Left lung (tissue), 10 donors: Measurements from ENCODE around the gene SLC33A1. TPM values are rescaled to one million over a fixed set of nuclear protein-coding genes. Genes with fewer than 3 reads are reported as not detected.
"Not testable (repeated sequence)": the region's sequence is repeated elsewhere in the genome, so short reads cannot be mapped to it uniquely, and the experiment has no call there.

Source experiments
- ATAC-seq: fragments of 200-7000 bp; cut with Tn5 transposase; one replicate; pipeline ENCODE4 v1.9.1; 2020; ENCODE audit warnings: moderate library complexity
- DNase-seq, 4 donors: peaks; one replicate each; pipeline ENCODE4 v3.0.0-alpha.2; 2013 to 2020
- H3K27ac ChIP-seq, 2 donors: fragments of 200-600 bp; sonication (generic) in 1 of 2; one replicate each; pipeline versions ENCODE4 v1.5.0 to v1.8.0; 2020 to 2021
- H3K27me3 ChIP-seq, 2 donors: fragments of 200-600 bp; sonication (generic) in 1 of 2; one replicate each; pipeline versions ENCODE4 v1.5.0 to v1.8.0; 2020 to 2021
- H3K36me3 ChIP-seq, 2 donors: fragments of 200-600 bp; sonication (generic) in 1 of 2; one replicate each; pipeline versions ENCODE4 v1.5.0 to v1.8.0; 2020 to 2021
- H3K4me1 ChIP-seq, 2 donors: fragments of 200-600 bp; one replicate each; pipeline ENCODE4 v1.8.0; 2021
- H3K4me3 ChIP-seq, 2 donors: fragments of 200-600 bp; sonication (generic) in 1 of 2; one replicate each; pipeline versions ENCODE4 v1.5.0 to v1.8.0; 2020 to 2021; ENCODE audit warnings: mild to moderate bottlenecking in 1 of 2
- H3K9me3 ChIP-seq, 2 donors: fragments of 200-600 bp; sonication (generic) in 1 of 2; one replicate each; pipeline versions ENCODE4 v1.5.0 to v1.8.0; 2020 to 2021
- intact Hi-C, 2 donors: fragments of 100-400 bp; cut with DNase I; formaldehyde crosslinking; loops; one replicate each; pipeline versions ENCODE4 v1.11.2 to v1.14.2; 2022
- polyA plus RNA-seq, 6 donors: library from polyadenylated mRNA; unstranded; fragments of 120-200 nt; gene quantifications; one replicate each; pipeline ENCODE4 v1.2.1, GENCODE V29; 2013; ENCODE audit not compliant: insufficient read length in 6 of 6
- total RNA-seq, 2 donors: library from RNA; stranded (reverse); fragmentation: NEBNext Ultra II Directional; extraction: Animal tissue kit (Norgen Biotek cat#: 25700); gene quantifications; one replicate each; pipeline ENCODE4 v1.2.1, GENCODE V29; 2021
- TF ChIP-seq, protein P1 (sequence below), 2 donors: fragments of 200-600 bp; sonication (generic) in 1 of 2; IDR thresholded peaks; one replicate each; pipeline versions ENCODE4 v1.5.0 to v1.8.0; 2021; ENCODE audit warnings: antibody characterized with exemption in 2 of 2
- donor health status: DM: no; HTN: yes; CAD: no.
- donor health status: DM: no; HTN: no; CAD: no.

Gene SLC33A1
- total and polyA plus RNA-seq, 8 donors = 29.0 to 48.9 (median 36.1) TPM

DNA sequence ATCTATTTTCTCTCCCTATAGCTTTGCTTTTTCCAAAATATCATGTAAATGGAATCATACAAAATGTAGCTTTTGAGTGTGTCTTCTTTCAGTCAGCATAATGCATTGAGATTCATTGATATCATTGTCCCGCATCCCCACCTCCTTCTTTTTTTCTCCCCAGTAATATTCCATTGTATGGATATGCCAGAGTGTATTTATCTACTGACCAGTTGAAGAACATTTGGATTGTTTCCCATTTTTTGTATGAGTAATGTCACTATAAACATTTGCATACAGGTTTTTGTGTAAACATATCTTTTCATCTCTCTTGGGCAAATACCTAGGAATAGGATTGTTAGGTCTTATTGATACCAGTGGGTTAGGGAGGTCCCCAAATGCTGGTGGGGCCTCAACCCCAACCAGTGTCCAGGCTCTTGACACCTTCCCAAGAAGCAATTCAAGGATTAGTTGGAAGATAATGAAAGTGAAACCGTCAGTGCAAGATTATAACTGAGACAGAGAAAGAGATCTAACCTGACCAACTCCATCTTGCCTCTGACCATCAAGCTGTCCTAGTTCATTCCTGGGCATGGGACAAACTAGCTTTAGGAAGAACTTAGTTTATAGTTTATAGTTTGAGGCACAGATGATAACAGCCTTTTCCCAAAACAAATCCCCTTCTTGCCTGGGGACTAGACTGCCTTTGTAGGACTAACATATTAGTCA is 7.4 kb upstream of the SLC33A1 start:
- H3K4me1 ChIP-seq = no peaks in the 10 kb centered on the region
- H3K4me3 ChIP-seq = no peak overlapping the region
- DNase-seq = no peak
- no peaks in the 10 kb centered on the region for H3K9me3 ChIP-seq
- TF ChIP-seq, protein P1, sequence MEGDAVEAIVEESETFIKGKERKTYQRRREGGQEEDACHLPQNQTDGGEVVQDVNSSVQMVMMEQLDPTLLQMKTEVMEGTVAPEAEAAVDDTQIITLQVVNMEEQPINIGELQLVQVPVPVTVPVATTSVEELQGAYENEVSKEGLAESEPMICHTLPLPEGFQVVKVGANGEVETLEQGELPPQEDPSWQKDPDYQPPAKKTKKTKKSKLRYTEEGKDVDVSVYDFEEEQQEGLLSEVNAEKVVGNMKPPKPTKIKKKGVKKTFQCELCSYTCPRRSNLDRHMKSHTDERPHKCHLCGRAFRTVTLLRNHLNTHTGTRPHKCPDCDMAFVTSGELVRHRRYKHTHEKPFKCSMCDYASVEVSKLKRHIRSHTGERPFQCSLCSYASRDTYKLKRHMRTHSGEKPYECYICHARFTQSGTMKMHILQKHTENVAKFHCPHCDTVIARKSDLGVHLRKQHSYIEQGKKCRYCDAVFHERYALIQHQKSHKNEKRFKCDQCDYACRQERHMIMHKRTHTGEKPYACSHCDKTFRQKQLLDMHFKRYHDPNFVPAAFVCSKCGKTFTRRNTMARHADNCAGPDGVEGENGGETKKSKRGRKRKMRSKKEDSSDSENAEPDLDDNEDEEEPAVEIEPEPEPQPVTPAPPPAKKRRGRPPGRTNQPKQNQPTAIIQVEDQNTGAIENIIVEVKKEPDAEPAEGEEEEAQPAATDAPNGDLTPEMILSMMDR (IDR thresholded peaks at IDR 0.05) = no peak
- intact Hi-C loops = no loop called here
- H3K27me3 ChIP-seq = no peaks in the 10 kb centered on the region
- H3K27ac ChIP-seq = no peak overlapping the region
- no peaks in the 10 kb centered on the region for H3K36me3 ChIP-seq
- no peak for ATAC-seq

DNA sequence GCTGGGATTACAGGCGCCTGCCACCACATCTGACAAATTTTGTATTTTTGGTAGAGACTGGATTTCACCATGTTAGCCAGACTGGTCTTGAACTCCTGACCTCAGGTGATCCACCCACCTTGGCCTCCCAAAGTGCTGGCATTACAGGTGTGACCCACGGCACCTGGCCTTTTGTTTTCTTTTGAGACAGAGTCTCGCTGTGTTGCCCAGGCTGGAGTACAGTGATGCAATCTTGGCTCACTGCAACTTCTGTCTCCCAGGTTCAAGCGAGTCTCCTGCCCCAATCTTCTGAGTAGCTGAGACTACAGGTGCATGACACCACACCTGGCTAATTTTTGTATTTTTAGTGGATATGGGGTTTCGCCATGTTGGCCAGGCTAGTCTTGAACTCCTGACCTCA is 6.2 kb upstream of the SLC33A1 start:
- H3K9me3 ChIP-seq, H3K27me3 ChIP-seq, ATAC-seq, H3K36me3 ChIP-seq, DNase-seq, intact Hi-C loops, H3K4me1 ChIP-seq, H3K27ac ChIP-seq, H3K4me3 ChIP-seq: not testable (repeated sequence)

DNA sequence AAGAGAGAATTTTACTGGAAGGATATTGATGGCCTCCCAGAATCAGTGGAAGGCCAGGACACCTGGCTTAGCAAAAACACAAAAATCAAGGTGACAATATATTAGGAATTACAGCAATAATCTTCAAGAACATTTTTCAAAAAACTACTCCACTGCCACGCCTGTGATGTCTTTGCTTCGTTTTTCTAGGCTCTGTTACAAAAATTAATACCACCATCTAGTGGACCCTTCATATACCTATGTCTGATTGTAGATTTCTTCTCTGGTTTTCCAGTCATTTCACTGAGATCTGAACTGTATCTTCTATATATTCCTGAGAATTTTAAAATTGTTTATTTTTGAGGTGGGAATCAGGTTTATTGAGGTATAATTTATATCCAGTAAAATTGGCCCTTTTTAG is 5.6 kb upstream of the SLC33A1 start:
- peak; percentile 50 for ATAC-seq
- Histone ChIP-seq H3K9me3 (no peaks in the 10 kb centered on the region), H3K4me1 (no peaks in the 10 kb centered on the region), H3K27me3 (no peaks in the 10 kb centered on the region), H3K4me3 (no peak overlapping the region), H3K36me3 (no peaks in the 10 kb centered on the region), H3K27ac (no peak overlapping the region)
- intact Hi-C loops = no loop called here
- TF ChIP-seq, protein P1 (IDR thresholded peaks at IDR 0.05) = no peak
- DNase-seq = peak in 1 of 4 donors; percentile 30

DNA sequence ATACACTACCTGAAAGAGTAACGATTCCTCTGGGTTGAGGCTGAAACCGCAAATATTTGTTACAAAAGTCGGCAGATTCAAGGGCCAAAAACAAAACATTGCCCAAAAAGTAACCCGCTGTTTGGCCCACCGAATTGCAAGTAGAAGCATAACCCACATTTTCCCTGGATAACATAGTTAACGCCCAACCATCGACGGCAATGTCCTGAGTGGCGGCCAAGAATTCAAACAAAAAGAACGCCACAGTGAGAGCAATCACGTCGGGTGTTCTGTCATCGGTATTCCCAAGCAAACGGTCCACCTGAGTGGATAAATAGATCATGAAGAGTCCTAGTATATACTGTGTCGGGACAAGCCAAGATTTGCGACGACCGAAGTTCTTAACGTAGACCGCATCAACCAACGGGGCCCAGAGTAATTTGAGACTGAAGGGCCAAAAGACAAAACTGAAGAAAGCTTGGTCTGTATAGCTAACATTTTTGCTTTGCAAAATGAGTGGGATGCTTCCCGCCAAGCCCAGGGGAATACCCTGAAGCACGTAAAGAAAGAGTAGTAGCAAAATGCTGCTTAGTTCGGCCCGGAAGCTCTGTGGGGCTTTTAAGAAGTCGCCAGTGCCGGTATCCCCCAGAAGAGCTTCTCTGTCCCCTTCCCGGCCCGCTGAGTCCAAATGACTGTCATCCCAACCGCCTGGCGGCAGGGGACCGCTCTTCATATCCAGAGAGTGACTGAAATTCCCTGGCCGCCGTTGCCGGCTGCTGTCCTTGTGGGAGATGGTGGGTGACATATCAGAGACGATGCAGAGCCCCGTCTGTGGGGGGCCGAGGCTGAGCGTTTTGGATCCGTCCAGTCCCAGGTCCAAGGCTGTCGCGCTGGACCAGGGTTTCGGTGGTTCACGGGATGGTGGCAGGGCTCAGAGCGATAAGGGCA is 750 bp downstream of the SLC33A1 start:
- TF ChIP-seq, protein P1 (IDR thresholded peaks at IDR 0.05) = no peak
- H3K27me3 ChIP-seq = no peaks in the 10 kb centered on the region
- H3K4me1 ChIP-seq = peaks cover 28 to 44% of the 10 kb centered on the region in 2 donors
- ATAC-seq (peak; percentile 7), DNase-seq (peak in 3 of 4 donors; percentile 9 to 86 (median 53))
- intact Hi-C loops = no loop called here
- H3K36me3 ChIP-seq = peaks cover 0 to 14% of the 10 kb centered on the region in 2 donors
- peak overlapping the region; percentile 84 to 96 for H3K27ac ChIP-seq
- peak overlapping the region; percentile 78 for H3K4me3 ChIP-seq
- no peaks in the 10 kb centered on the region for H3K9me3 ChIP-seq

DNA sequence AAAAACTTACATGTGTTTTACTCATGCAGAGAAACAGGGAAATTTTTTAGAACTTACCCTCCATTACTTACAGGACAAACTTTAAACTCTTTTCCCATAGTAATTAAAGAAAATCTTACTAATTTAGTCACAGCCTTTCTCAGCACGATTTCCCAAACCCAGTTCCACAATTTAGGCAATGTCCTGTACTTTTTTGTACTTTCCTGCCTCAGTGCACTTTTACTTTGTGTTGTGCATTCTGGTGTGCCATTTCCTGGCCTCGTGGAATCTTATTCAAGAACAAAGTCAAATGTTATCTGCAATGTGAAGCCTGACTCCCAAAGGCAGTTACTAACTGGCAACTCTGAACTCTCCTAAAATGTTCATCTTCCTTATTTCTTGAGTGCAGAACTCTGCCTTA is 1.9 kb downstream of the SLC33A1 start:
- ATAC-seq (no peak), DNase-seq (no peak)
- intact Hi-C loops = no loop called here
- Histone ChIP-seq H3K9me3 (no peaks in the 10 kb centered on the region), H3K4me1 (peaks cover 28 to 55% of the 10 kb centered on the region in 2 donors), H3K36me3 (peaks cover 0 to 19% of the 10 kb centered on the region in 2 donors), H3K27me3 (no peaks in the 10 kb centered on the region), H3K27ac (no peak overlapping the region), H3K4me3 (peak overlapping the region; percentile 78)
- TF ChIP-seq, protein P1 (IDR thresholded peaks at IDR 0.05) = no peak

DNA sequence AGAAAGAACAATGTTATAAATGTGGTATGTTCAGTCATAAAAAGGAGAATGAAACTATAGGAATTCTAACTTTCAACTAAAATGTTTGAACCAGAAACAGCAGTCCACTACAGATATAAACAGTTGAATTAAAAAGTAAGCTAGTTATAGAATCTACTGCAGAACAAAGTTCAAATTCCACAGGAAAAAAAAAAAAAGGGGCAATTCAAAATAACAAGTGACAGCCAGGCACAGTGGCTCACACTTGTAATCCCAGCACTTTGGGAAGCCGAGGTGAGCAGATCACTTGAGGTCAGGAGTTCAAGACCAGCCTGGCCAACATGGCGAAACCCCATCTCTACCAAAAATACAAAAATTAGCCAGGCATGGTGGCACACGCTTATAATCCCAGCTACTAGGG is 4.8 kb downstream of the SLC33A1 start:
- intact Hi-C loops, H3K9me3 ChIP-seq, ATAC-seq, DNase-seq, H3K27me3 ChIP-seq, H3K27ac ChIP-seq, H3K4me3 ChIP-seq: not testable (repeated sequence)
- Histone ChIP-seq H3K4me1 (peaks cover 28 to 74% of the 10 kb centered on the region in 2 donors), H3K36me3 (peaks cover 0 to 19% of the 10 kb centered on the region in 2 donors)
